HG02642 (cell line): ENCODE data around the gene ZBTB32.
A peak's percentile ranks its signal among the peaks of the same experiment; 100 is the strongest.

Experiments used
- ATAC-seq: cut with Tn5 transposase; IDR thresholded peaks from one replicate; pipeline ENCODE4 v1.9.1; 2021; ENCODE audit warnings: mild to moderate bottlenecking; ENCODE audit not compliant: unreplicated experiment, poor library complexity

The ZBTB32 gene

DNA sequence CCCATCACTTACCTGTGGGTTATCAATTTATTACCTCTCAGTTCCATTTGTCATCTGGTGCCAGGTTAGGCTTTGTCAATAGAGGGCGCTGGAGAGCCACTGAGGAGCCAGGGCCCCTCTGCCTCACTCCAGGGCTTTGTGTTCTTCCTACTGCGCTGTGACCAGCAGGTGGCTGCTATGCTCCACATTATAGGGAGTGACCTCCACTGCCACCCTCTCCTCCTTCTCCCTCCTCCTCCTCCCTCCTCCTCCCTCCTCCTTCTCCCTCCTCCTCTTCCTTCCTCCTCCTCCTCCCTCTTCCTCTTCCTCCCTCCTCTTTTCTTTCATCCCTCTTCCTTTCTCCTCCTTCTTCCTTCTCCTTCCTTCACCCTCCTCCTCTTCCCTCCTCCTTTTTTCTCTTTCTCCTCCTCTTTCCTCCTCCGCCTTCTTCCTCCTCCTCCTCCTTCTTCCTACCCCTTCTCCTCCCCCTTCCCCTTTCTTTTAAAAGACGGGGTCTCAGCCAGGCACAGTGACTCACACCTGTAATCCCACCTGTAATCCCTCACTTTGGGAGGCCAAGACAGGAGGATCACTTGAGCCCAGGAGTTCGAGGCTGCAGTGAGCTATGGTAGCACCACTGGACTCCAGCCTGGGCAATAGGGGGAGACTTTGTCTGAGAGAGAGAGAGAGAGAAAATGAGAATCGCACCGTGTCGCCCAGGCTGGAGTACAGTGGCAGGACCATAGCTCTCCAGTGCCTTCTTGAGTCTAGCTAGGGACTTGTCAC, 10.3 kb upstream of the ZBTB32 start:
- ATAC-seq: peak; percentile 84

DNA sequence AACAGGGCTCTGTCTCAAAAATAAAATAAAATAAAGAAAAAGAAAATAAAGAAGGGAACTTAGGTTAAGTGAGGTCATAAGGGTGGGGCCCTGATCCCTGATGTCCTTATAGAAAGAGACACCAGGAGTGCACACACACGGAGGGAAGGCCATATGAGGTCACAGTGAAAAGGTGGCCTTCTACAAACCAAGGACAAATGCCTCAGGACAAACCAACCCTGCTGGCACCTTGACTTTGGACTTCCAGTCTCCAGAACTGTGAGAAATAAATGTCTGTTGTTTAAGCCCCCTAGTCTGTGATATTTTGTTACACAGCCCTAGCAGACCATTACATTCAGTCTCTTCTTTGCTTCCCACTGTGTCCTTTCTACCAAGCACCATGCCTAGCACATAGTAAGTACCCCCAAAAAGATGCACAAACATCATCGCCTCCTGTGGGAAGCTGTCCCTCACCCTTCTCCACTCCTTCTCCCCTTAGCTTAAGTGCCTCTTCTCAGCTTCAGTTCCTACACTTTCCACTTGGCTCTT, 8.4 kb upstream of the ZBTB32 start:
- no peak for ATAC-seq

DNA sequence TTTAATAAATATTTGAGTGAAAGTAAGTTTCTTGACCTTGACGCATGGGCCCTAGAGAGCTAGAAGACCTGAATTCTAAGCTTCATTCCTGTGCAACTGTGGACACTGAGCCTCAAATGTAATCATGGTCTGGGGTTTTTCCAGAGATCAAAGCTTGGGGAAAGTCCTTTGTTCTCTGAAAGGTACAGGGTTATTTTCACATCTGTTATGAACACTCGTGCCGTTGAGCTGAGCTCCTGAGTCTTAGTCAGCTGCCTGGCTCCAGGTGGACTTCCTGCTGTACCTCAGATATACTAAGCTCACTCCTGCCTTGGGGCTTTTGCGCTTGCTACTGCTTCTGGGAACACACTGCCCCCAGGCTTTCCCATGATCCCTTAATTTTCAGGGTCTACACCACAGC, 7.5 kb upstream of the ZBTB32 start:
- no peak for ATAC-seq

DNA sequence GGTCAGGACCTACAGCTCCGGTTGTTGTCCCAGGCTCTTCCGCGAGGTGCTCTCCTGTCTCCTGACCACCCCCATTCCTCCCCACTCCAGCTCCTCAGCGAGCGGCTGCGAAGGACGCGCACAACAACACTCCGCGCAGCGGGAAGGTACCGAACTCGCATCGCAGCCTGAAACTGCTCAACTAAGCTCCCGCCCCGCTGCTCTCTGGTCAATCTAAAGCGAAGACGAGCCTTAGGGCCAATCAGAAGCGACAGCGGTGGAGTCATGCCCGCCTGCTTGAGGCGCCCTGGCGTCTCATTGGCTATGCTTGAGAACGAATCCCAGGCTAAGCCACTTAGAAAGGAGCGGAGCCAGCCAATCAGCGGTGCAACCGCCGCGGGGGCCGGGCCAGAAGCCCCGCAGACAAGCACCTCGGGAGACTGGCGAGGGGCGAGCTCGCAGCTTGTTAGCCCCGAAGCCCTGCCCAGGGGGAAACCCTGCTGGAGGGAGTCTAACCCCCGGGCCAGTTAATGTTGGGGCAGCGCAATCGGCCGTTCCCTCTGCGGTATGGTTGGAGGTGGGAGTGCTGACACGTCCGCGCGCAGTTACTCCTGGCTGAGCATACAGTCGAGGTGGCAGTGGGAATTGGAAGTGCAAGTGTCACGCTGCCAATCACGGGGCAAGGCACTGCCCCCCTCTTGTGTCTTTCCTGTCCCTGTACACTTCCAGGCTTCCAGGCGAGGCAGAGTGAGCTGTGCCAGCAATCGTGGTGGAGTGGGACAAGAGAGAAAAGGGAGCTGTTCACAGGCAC, 1.9 kb upstream of the ZBTB32 start:
- ATAC-seq: peak; percentile 95

DNA sequence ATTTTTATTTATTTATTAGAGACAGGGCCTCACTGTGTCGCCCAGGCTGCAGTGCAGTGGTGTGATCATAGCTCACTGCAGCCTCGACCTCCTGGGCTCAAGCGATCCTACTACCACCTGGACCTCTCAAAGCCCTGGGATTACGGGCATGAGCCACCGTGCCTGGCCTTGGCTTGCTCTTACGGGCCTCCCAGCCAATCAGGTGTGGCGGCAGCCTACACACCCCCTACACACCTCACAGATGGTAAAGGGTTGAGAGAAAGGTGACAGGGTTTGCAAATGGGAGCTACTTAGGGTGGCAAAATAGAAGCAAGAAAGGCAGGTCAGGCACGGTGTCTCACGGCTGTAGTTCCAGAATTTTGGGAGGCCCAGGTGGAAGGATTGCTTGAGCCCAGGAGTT, 1.0 kb upstream of the ZBTB32 start:
- ATAC-seq: no peak

DNA sequence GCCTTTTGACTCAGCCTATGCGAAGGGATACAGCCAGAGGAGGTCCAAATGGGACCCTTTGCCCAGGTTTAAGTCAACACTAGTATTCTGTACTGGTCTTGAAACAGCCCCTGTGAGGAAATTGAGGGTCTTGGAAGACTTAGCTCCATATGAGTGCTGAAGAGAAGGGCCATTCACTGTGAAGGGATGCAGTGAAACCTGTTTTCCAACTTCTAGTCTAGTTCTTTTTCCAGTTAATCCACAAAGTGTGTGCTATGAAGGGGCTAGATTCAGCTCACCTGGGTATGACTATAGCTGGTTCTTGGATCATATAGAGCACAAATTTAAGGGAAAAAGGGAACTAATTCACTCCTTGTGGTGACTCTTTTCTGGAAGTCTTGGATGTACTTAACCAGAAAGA, 4.0 kb downstream of the ZBTB32 start:
- ATAC-seq: no peak

DNA sequence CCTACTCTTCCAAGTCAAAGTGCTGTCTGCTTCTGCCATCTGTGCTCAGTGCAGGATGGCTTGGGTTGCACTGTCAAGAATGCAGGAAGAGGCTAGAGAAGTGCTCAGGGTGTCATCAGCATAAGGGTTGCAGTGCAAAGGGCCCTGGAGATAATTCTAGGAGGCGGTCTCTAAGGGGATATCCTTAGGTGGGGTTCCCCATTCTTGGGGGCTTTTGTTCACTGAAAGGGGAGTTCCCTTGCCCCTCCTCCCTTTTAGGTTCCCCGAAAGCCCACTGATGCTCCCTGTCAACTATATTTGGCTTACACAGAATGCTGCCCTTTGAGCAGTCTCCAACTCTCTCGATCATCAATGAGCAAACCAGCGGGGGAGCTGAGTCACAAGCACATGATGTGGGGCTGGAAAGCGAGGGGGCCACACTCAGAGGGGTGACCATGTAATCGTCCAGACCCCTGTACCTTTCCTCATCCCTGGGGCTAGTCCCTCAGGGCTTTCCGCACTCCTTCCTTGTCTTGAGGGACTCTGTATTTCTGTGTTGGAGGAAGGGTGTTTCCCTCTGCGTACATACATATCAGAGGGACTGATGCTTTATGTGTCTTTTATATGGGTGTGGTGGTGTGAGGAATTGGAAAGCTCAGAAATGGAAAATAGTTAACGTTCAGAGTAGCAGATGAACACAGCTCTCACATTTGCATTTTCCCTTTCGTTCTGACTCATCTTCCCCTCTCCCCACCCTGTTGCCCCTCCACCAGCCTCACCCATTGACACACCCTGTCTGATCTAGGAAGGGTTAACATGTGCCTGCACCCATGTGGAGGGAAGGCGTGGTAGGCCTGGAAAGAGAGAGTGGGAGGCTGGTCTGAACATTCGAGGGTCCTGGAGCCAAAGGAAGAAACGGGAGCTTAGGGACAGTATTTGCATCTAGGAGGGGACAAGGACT, 6.7 kb downstream of the ZBTB32 start:
- ATAC-seq: peak; percentile 32

DNA sequence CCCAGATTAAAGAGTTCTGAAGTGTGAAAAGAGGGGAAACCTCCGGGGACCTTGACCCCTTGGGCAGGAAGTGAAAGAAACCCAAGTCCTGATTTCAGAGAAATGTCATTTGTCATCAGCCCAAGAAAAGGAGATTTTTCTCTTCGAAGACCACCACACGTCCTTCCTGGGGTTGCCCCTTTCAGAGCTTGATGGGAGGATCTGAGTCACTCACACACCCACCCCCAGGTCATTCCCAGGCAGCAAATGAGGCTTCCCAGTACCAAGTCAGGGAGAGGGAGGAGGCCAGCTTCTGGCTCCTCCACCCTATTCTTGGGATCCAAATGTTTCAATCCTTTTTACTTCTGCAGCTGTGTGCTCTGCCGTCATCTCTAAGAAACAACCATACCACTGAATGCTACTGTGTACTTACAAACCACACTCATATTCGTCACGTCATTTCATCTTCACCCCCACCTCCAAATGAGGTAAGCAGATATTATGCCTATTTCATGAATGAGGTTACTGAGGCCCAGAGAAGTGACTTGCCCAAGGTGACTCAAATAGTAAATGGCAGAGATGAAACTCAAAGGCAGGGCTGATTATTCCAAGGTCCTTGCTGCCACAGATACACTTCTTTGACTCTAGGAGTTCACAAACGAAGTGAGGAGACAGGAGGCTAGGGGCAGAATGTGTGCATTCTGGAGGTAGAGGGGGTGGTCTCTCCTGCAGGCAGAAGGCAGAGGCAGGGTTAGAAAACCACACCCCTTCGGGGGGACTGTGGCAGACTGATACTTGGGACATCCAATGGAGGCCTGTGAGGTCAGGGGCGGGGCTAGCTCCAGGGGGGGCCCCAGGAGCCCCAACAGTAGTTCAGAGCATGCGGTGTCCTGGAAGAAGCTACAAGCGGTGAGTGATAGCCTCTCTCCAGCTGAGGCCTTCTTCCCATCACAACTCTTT, 8.5 kb downstream of the ZBTB32 start:
- no peak for ATAC-seq

DNA sequence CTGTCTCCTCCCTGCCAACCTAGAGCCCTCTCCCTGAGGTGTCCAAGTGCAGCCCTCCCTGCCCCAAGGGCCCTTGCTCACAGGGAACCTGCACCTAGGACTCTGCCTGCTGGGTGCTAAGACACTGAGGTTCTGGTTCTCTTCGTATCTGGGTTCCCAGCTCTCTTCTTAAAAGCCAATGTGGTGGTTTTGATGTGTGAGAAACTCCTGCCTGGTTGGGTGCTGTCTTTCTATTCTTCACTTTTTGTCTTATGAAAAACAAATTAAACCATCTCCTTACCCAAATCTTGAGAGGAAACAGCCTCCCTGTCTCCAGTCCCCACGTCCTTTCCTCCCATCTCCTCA, 9.1 kb downstream of the ZBTB32 start:
- no peak for ATAC-seq

DNA sequence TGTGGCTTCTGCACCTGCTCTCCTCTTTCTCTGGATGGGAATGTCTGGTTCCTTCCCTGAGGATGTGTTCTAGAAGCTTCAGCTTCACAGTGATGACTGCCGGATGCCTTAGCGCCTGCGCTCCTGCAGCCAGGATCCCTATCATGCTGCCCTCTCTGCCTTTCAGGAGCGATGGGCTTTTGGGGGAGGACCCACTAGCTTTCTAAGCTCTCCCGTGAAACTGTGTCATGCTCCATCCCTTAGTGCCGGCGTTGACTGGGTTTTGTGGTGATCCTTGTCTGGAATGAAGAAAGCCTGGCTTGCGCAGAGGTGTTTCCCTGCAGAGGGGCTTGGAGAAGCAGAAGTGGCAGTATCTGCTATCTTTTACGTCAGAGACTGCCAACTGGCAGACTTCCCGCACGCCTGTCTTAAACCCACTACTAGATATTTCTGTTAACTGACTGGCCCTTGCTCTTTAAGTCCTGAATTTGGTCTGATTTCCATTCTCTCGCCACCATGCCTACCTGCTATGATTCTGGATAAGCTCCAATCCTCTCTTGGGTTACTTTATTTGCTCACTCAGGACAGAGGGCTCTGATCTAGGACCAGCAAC, 9.6 kb downstream of the ZBTB32 start:
- no peak for ATAC-seq

DNA sequence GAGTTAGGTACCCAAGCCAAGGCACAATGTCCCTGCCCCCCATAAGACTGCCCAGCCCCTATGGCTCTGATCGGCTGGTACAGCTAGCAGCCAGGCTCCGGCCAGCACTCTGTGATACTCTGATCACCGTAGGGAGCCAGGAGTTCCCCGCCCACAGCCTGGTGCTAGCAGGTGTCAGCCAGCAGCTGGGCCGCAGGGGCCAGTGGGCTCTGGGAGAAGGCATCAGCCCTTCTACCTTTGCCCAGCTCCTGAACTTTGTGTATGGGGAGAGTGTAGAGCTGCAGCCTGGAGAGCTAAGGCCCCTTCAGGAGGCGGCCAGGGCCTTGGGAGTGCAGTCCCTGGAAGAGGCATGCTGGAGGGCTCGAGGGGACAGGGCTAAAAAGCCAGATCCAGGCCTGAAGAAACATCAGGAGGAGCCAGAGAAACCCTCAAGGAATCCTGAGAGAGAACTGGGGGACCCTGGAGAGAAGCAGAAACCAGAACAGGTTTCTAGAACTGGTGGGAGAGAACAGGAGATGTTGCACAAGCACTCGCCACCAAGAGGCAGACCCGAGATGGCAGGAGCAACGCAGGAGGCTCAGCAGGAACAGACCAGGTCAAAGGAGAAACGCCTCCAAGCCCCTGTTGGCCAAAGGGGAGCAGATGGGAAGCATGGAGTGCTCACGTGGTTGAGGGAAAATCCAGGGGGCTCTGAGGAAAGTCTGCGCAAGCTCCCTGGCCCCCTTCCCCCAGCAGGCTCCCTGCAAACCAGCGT, 10.4 kb downstream of the ZBTB32 start:
- no peak for ATAC-seq

DNA sequence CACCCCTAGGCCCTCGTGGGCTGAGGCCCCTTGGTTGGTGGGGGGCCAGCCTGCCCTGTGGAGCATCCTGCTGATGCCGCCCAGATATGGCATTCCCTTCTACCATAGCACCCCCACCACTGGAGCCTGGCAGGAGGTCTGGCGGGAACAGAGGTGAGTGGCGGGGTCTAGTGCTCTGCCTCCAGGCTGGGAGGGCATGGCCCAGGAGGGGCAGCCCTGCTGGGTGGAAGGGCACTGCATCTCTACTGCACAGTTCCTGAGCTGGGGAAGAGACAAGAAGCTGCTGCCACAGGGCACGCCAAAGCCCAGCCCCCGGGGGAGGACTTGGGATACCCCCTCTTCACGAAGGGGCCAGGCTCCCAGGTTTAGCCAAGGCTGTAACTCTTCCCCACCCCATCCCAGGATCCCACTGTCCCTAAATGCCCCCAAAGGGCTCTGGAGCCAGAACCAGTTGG, 11.0 kb downstream of the ZBTB32 start:
- no peak for ATAC-seq

DNA sequence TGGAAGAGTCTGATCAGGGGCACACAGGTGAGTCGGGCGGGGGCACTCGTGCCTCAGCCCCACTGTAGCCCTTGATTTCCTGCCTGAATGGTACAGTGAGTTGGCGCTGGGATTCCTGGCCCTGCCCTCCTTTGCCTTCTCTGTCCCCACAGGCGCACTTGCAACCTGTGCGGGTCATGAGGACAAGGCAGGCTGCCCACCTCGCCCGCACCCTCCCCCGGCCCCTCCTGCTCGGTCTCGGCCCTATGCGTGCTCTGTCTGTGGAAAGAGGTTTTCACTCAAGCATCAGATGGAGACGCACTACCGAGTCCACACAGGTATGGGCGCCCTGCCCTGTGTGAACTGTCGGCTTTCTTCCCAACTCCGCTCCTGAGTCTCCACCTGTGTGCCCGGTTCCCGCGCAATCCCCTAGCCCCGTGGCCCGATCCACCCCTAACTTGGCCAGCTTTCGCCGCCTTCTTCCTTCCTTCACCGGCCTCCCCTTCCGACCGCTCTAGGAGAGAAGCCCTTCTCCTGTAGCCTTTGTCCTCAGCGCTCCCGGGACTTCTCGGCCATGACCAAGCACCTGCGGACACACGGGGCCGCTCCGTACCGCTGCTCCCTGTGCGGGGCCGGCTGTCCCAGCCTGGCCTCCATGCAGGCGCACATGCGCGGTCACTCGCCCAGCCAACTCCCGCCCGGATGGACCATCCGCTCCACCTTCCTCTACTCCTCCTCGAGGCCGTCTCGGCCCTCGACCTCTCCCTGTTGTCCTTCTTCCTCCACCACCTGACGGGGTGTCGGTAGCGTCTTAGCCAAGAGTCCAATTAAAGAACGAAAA, 11.8 kb downstream of the ZBTB32 start:
- ATAC-seq: peak; percentile 8

DNA sequence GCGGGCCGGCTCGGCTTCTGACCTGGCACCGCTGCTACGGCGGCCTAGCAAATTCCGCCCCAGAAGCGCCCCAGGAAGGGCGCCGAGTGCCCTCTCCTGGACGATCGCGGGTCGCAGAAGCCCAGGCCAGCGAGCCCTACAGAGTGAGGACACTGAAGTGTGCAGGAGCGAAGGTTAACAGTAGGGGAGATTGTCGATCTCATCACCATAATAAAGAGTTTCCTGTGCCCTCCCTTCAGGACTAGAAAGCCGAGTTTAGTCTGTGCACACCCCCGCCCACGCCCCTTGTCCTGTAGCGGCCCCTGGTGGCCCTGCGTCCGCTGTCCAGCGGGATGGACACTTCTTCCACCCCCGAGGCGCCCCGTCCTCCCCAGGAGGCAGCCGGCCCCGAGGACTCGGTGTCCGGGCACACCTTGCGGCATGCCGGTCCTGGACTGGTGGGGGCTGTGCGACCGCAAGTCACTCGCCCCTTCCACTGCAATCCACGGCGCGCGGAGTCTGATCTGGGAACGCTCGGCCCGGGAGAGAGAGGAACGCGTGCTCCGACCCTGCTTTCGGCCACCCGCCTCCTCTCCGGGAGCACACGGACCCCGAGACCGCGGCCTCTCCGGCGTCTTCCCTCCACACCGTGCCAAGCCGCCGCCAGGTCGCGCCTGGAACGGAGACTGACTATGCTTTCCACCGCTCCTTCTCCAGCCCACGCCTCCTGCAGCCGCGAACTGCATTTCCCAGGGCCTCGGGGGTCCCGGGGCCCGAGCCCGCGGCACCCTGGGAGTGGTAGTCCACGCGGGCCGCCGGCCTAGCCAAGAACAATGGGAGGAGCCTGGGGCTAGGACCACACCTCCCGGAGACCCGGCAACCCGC, 12.7 kb downstream of the ZBTB32 start:
- ATAC-seq: peak; percentile 70

DNA sequence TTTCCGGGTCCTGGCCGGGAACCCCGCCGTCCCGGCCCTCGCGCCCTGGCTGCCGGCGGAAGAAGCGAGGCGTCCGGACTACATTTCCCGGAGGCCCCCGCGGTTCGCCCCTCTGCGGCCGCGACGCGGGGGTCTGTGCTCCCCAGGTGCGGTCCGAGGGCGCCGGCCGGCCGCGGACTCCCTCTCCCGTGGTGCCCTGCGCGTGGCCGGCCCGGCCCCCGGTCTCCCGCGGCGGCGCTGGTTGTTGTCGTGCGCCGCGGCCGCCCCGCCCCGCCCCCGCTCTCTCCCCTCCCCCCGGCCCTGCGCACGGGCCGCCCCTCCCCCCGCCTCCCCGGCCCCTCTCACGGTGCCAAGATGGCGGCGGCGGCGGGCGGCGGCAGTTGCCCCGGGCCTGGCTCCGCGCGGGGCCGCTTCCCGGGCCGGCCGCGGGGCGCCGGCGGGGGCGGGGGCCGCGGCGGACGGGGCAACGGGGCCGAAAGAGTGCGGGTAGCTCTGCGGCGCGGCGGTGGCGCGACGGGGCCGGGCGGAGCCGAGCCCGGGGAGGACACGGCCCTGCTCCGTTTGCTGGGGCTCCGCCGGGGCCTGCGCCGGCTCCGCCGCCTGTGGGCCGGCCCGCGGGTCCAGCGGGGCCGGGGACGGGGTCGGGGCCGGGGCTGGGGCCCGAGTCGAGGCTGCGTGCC, 13.4 kb downstream of the ZBTB32 start, which contains the start of gene KMT2B:
Gene KMT2B (plus strand): TSS at position 339 of the 680 bp plus-strand sequence. CDS start 16 bp downstream, at position 355.
- no peak for ATAC-seq
